Amygdala (tissue), 56 donors: ENCODE data around the gene KLHDC10.
"Not testable (repeated sequence)": the region's sequence is repeated elsewhere in the genome, so short reads cannot be mapped to it uniquely, and the experiment has no call there.

ENCODE experiments used
- DNase-seq, 56 donors: peaks; one replicate each; lab custom pipeline; 2025; lab: John Stamatoyannopoulos, UW

KLHDC10 gene

GRCh38 chr7:130069978-130070860 lies at the start of gene KLHDC10:
TSS of gene KLHDC10 (plus strand) at chr7:130070534. CDS start at chr7:130070644, 110 bp downstream.
- peak; percentile 71 to 99 (median 94) for DNase-seq

GRCh38 chr7:130021105-130021834 lies 49.1 kb upstream of the KLHDC10 start:
- DNase-seq, result peak in 31 of 56 donors; percentile 2 to 67 (median 15)

- DNase-seq, result peak in 2 of 56 donors; percentile 3 to 8
Observed at GRCh38 chr7:130022115-130022514, 48.2 kb upstream of the KLHDC10 start.

- no peak for DNase-seq
Observed at GRCh38 chr7:130022623-130023175, 47.6 kb upstream of the KLHDC10 start.

GRCh38 chr7:130024390-130024789 lies 45.9 kb upstream of the KLHDC10 start:
- no peak for DNase-seq

- no peak for DNase-seq
Observed at GRCh38 chr7:130032698-130033097, 37.6 kb upstream of the KLHDC10 start.

GRCh38 chr7:130037703-130038102 lies 32.6 kb upstream of the KLHDC10 start:
- no peak for DNase-seq

GRCh38 chr7:130040576-130040975 lies 29.8 kb upstream of the KLHDC10 start:
- no peak for DNase-seq

GRCh38 chr7:130047831-130048230 lies 22.5 kb upstream of the KLHDC10 start:
- no peak for DNase-seq

- DNase-seq, result no peak
Observed at GRCh38 chr7:130048906-130049305, 21.4 kb upstream of the KLHDC10 start.

- not testable (repeated sequence) for DNase-seq
Observed at GRCh38 chr7:130052250-130052649, 18.1 kb upstream of the KLHDC10 start.

GRCh38 chr7:130055198-130055597 lies 15.1 kb upstream of the KLHDC10 start:
- DNase-seq, result not testable (repeated sequence)

GRCh38 chr7:130062246-130062645 lies 8.1 kb upstream of the KLHDC10 start:
- DNase-seq, result no peak

GRCh38 chr7:130063036-130063435 lies 7.3 kb upstream of the KLHDC10 start:
- peak in 2 of 56 donors; percentile 5 to 19 for DNase-seq

- DNase-seq, result not testable (repeated sequence)
Observed at GRCh38 chr7:130064580-130064926, 5.8 kb upstream of the KLHDC10 start.

- no peak for DNase-seq
Observed at GRCh38 chr7:130065500-130066152, 4.7 kb upstream of the KLHDC10 start.

- DNase-seq, result no peak
Observed at GRCh38 chr7:130069179-130069977, 956 bp upstream of the KLHDC10 start.

- DNase-seq, result peak in 2 of 56 donors; percentile 19 to 34
Observed at GRCh38 chr7:130070861-130071622, 708 bp downstream of the KLHDC10 start.
